ENCODE measurements around the gene MME.

- TF ChIP-seq POLR2A (IDR thresholded peaks at IDR 0.05; ENCODE audit: low read depth, low read length) (no peak), CTCF (IDR thresholded peaks at IDR 0.05 in 2 of 3, conservative IDR thresholded peaks at IDR 0.05 in 1 of 3; ENCODE audit: control insufficient read depth in 2 of 3, extremely low read depth in 1 of 3, insufficient read depth in 1 of 3, low read depth in 3 of 3, low read length in 3 of 3) (no peak), FOXK2 (IDR thresholded peaks at IDR 0.05) (no peak), MAX (IDR thresholded peaks at IDR 0.05; ENCODE audit: low read depth, low read length) (no peak), ZBTB33 (IDR thresholded peaks at IDR 0.05) (no peak)
Observed at GRCh38 chr3:155188031-155188430, 107.9 kb downstream of the MME start.

All from GM12878 (cell line).